HL-60 (cell line): ENCODE results near the gene CHN2.

Experiments used
- DNase-seq, 2 experiments: peaks; one replicate each; pipeline ENCODE4 v3.0.0-alpha.2; 2010 to 2020; ENCODE audit warnings: low read depth in 1 of 2, low spot score in 1 of 2
- H3K27ac ChIP-seq: fragments of 250-450 bp; sonication (Bioruptor Pico); replicated peaks from 2 replicates; pipeline ENCODE4 v1.5.1; 2020; ENCODE audit warnings: mild to moderate bottlenecking, moderate library complexity
- H3K27me3 ChIP-seq: fragments of 250-450 bp; sonication (Bioruptor Pico); 2 replicates; pipeline ENCODE4 v1.5.1; 2021; ENCODE audit warnings: mild to moderate bottlenecking, moderate library complexity; ENCODE audit not compliant: insufficient read depth, poor library complexity, severe bottlenecking
- H3K4me3 ChIP-seq: replicated peaks from 2 replicates; pipeline ENCODE4 v1.5.1; 2011; ENCODE audit warnings: mild to moderate bottlenecking, control low read depth, low read length; ENCODE audit not compliant: insufficient read depth
- CTCF ChIP-seq: IDR thresholded peaks from one replicate; pipeline ENCODE4 v1.5.1; 2011; ENCODE audit warnings: low read length, control low read depth, inconsistent platforms; ENCODE audit not compliant: insufficient read depth
- GABPA ChIP-seq: IDR thresholded peaks from 2 replicates; pipeline ENCODE4 v1.6.1; 2012; ENCODE audit warnings: low read depth
- POLR2AphosphoS5 ChIP-seq: IDR thresholded peaks from 2 replicates; pipeline ENCODE4 v1.6.1; 2012; ENCODE audit warnings: low read depth
- REST ChIP-seq: IDR thresholded peaks from 2 replicates; pipeline ENCODE4 v1.6.1; 2012; ENCODE audit warnings: low read depth; ENCODE audit not compliant: insufficient replicate concordance
- SPI1 ChIP-seq: IDR thresholded peaks from 2 replicates; pipeline ENCODE4 v1.6.1; 2012; ENCODE audit warnings: low read depth, mild to moderate bottlenecking, borderline replicate concordance

Gene CHN2

GRCh38 chr7:29243910-29244655 is 49.5 kb downstream of the CHN2 start:
- no peaks in the 10 kb centered on the region for H3K27me3 ChIP-seq
- DNase-seq: peak; percentile 63 to 70
- peak; percentile 57; the same call in 1 of the 2 replicates for TF ChIP-seq SPI1
- no peak for TF ChIP-seq REST
- no peak overlapping the region for H3K4me3 ChIP-seq
- H3K27ac ChIP-seq: no peak overlapping the region

DNA sequence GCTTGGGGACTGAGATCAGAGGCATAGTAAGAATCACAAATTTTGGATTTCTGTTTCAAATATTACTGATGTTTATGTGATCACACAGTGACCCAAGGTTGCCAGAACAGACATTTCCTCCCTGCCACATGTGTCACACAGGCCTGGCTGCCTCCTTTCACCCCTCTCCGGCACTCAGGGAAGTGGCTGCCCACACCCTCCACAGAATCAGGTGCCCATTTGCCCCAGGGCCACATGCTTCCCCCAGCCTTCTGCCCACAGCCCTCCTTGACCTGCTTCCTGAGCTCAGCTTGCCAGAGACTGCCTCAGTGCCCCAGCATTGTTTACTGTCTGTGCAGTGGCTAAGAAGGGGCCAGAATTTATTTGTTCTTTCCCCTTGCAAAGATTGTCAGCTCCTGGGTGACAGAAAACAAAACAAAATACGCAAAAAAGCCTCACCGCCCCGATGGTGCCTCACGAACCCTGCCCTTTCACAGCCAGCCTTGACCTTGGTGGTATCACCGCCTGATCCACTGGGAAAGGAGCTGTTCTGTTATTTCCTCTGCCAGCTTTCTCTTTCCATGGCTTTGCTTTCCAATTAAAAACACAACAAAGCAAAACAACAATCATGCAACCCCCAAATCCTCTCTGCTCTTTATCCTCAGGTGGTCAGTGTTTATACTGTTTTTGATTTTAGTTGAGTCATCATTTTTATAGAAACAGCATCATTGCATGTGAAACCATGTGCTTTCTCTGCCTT is 52.8 kb downstream of the CHN2 start:
- no peak for DNase-seq
- Histone ChIP-seq H3K27ac (no peak overlapping the region), H3K27me3 (no peaks in the 10 kb centered on the region), H3K4me3 (no peak overlapping the region)
- TF ChIP-seq SPI1: no peak
- TF ChIP-seq GABPA: no peak
- TF ChIP-seq CTCF: no peak
- no peak for TF ChIP-seq REST
- TF ChIP-seq POLR2AphosphoS5: no peak

GRCh38 chr7:29247963-29248236 is 53.3 kb downstream of the CHN2 start:
- TF ChIP-seq POLR2AphosphoS5 (no peak), GABPA (no peak), SPI1 (no peak), CTCF (no peak), REST (no peak)

More at GRCh38 chr7:29247963-29248236, 53.3 kb downstream of the CHN2 start:
- Histone ChIP-seq H3K27me3 (no peaks in the 10 kb centered on the region), H3K4me3 (no peak overlapping the region), H3K27ac (no peak overlapping the region)
- no peak for DNase-seq
